Stimulated activated CD8-positive, alpha-beta memory T cell treated with anti-CD3 and anti-CD28 coated beads, Interleukin-7, amount 100 ng/mL, for 1 hour (primary cell): ENCODE results near the gene COPZ1.

ENCODE experiments used
- DNase-seq, 2 donors: peaks; one replicate each; pipeline ENCODE4 v3.0.0-alpha.2; 2020; ENCODE audit warnings: low read depth in 2 of 2

The COPZ1 gene

DNA sequence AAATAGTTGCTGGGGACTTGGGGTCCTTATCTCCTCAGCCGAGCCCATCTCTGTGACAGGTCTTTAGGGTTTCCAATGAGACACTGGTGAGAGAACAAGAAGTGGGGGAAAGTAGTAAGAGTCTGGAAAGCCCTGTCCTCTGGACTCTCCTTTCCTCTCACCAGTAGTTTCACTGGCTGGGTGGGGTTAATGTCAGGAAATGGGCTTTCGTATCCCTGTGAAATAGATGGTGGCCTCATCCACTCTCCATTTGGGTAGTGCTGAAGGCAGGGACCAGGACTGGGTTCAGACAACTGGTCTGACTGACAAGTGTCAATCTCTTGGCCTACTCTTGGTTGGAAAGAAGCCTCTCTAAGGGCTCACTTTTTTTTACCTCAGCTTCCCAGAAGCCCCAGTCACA is 52.1 kb downstream of the COPZ1 start:
- no peak for DNase-seq

DNA sequence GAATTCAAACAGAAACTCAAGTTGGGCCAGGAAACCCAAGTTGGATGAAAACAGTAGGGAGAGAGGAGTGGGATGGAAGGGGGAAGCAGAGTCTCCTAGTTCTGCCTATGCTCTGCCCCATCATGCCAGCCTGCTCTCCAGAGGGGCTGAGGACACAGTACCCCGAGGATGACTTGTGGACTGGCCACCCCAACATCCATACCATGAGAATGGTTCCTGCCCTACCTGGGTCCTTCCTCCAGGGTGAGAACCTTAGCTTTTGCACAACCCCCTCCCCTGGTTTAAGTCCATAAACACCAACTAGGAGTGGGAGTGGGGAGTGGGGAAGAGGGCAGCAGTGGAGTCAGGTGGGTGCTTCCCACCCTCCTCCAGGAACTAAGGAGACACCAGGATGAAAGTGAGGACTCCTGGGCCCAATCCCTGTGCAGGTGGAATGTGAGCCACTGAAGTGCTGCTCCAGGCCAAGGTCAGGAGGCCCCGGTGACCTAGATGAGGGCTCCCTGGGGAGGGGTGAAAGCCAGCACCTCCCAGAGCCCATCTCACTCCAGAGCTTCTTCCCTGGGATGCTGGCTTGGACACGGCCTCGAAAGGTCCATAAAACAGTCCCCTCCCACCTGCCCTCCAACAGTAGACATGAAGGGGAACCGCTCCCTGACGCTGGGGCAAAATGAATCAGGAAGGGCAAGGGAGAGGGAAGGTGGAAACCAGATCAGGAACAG is 53.0 kb downstream of the COPZ1 start:
- DNase-seq = no peak

- DNase-seq = no peak
Measured at GRCh38 chr12:54378796-54379397, 54.0 kb downstream of the COPZ1 start.

DNA sequence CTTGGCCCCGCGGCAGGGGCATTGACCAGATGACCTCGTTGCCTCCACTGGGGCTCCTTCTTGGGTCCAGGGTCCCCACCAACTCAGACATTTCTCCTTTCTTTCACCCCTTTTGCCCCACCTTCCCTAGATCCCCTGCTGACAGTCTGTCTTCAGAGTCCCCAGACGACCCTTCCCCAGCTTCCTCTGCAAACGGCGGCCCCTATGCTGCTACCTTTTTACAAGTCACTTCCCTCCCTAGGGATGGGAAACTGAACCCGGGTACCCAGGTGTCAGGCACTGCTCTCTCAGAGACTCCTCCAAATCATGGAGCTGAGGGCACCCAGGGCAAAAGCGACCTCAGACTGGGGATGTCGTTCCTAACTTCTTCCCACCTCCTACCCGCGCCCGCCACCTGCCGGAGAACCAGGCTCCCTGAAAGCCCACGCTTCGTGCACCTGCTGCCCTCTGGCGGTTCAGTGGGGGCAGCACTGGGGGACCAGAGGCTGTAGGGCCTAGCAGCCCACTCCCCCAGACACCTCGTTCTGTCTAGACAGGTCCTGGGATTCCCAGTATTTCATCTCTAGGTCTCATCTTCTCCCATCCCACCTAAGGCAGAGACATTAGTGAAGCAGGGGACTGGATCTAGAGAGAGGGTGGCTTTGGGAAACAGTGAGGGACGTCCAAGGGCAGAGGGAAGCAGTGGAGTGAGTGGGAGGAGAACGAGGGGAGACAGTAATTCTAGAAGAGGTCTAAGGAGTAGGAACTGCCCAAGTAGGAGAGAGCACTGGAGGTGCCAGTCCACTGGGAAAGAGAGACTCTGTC is 54.7 kb downstream of the COPZ1 start:
- peak; percentile 70 to 76 for DNase-seq

GRCh38 chr12:54381136-54381535 is 56.2 kb downstream of the COPZ1 start:
- no peak for DNase-seq

DNA sequence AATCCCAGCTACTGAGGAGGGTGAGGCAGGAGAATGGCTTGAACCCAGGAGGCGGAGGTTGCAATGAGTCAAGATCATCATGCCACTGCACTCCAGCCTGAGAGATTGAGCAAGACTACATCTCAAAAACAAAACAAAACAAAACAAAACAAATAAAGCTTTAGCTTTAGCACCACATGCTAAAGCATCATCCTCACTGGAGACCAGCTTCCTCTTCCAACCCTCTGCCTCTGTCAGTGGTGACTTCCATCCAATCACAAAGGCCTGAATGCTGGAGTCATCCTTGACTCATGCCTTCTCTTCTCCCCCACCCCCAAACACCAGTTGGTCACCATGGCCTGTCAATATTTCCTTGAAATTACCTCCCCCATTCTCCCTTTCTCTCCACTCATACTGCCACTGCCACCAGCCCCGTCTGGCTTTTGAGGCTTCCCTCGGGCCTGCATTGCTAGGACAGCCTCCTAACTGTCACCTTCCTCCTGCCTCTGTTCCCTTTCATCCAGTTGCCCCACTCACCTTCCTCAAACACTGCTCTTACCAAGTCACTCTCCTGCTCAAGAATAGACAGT is 58.2 kb downstream of the COPZ1 start:
- DNase-seq = no peak

DNA sequence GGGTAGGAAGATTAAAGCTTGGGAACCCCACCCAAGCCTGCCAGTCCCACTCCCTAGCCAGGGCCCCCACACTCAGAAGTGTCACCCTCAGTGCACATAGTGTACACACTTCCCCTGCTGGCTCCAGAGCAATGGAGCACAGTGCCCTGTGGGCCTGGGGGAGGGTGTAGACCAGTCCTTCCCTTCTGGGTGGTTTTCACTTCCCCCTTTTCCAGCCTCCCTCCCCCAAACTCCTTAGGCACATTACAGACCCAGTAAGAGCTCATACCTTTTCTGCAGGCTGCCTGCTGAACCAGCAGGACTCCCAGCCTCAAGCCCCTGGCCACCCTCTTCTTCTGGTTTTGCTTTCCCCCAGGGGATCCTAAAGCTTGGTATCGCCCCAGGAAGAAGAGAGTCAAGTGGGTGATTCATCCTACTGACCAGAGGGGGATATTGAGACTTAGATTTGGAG is 59.7 kb downstream of the COPZ1 start, which contains the start of gene ZNF385A:
Gene ZNF385A (minus strand): TSS at position 143 of the 451 bp plus-strand sequence. CDS start 219 bp downstream, outside the sequence.
- no peak for DNase-seq

GRCh38 chr12:54385251-54385914 is 60.5 kb downstream of the COPZ1 start:
- no peak for DNase-seq

DNA sequence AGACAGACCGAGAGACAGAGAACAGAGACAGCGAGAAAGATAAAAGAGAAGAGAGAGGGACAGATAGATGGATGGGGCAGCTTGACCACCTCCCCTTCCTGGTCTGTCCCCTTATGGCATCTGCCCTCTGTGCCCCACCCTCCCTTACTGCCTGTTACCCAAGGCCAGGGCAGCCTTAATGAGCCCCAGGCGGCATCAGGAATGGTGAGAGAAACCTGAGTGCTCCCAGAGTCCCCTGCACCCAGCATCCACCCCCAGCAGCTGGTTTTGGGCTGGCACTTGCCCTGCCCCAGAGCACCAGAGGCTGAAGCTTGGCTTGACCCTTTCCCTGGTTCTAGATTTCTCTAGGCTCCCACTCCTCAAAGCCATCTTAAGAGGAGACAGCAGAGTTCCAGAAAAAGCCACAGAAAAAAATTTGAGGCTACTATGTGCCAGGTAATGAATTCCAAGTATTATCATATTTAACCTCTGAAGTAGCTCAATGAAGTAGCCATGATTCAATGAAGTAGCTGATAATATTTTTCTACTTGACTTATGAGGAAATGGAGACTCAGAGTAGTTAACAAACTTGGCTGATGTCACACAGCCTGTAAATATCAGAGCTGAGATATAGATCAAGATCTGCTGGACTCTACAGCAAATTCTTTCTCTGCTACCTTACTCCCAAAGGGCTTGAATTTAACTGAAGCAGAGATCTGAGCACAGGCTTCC is 61.6 kb downstream of the COPZ1 start:
- no peak for DNase-seq

GRCh38 chr12:54387114-54387467 is 62.2 kb downstream of the COPZ1 start:
- DNase-seq = no peak

DNA sequence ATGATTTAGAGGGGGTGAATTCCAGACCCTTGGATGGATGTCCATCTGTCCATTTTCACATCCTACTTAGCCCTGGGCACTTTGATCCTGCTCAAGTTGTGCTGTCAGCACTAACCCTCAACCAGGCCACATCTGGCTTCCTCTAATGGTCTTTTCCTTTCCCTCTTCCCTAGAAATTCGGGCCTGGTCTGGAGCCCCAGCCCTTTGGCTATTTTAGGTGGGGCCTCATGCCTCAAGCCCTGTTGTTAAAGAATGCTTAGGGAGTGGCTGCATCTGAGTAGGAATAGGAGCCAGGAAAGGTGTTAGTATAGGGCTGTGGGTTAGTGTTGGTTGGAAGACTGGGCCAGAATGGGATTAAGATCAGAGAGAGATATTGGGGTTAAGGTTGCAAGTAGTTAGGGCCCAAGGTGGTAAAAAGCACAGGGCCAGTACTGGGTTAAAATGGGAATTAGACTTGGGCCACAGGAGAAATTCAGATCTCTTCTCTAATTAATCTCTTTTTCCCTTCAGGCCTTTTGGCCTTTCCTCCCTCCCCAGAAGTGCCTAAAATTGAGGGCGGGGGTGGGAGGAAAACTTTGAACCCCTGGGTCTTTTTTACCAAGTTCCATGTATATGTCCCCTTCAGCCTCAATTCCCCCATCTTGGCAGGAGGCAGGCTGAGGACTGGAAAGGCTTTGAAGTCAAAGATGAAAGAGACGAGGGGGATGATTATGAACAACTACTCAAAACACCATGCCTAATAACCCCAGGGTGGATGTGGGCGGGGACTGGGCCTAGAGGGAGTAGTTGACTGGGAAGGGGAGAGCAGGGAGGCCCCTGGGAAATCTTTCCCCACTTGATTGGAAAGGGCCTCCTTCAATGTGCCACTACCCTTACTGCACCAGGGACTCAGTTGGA is 63.6 kb downstream of the COPZ1 start:
- DNase-seq = no peak

- no peak for DNase-seq
Measured at GRCh38 chr12:54389134-54389508, 64.2 kb downstream of the COPZ1 start.

GRCh38 chr12:54389607-54390175 is 64.8 kb downstream of the COPZ1 start:
- no peak for DNase-seq

DNA sequence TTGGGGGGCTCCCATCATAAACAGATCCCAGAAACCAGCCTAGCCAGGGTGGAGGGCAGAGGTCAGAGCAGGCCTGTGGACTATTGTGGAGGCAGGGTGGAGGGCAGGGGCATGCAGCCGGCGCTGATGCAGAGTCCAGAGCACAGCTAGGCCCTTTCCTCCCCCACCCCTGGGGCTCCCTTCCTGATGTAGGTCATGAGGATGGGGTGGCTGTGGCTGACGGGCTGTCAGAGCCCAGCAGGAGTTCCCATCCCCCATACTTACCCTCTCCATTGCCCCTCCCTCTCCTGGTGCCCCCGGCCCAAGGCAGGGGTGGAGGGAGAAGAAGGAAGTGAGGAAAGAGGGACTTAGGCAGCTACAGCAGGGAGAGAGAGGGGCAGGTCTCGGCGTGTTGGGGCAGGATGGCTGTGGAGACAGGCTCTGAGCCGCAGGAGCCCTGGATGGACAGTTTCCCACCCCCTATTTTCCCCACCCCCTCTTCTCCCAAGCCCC is 65.3 kb downstream of the COPZ1 start:
- no peak for DNase-seq

GRCh38 chr12:54390668-54391551 is 66.0 kb downstream of the COPZ1 start:
- DNase-seq = peak; percentile 23 to 32

DNA sequence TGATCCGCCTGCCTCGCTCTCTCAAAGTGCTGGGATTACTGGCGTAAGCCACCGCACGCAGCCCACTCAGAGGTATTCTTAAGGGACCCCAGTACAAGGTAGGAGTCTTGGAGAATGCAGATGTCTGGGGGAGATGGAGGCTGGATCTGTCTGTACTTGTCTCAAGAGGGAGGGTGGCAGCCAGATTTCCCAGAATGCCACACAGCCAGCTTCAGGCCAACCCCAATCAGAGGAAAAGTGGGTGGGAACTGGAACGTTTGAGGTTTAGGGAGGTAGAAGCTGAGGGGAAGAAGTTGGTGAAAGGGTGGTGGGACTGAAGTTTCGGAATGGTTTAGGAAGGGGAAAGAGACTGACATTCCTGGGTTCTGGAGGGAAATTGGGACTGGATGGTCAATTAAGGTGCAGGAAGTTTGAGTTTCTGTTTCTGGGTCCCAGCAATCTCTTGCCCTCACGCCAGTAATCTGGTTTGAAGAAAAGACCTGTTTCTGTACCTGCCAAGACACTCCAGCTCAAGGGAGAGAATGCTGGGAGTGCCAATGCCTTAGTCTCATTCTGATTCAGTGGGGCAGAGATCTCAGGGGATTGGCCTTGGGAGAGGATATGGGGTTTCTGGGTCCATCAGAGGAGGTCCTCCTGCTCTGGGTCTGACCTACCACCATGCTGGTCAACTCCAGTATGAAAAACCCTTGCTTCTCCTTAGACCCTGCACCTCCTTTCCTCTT is 67.7 kb downstream of the COPZ1 start:
- no peak for DNase-seq

GRCh38 chr12:54393207-54393609 is 68.3 kb downstream of the COPZ1 start:
- DNase-seq = no peak

DNA sequence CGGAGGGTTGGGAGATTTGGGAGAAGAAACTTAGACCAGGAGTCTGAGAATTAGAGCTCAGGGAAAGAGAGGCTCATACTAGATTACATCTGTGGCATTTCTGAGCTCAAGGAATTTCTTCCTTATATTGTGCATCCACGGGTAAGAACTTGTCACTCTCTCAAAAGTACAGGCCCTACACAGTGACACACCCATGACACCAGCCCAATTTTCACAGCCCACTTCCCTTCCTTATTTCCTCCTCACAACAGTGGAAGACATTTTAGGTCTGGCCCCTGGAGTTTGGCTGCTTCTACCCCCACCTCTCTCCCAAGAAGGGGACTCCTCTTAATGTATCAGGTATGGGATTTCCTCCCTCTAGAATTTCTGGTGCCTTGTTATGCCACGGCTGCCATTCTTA is 68.8 kb downstream of the COPZ1 start:
- no peak for DNase-seq
